Bone marrow (tissue), 2 donors: ENCODE measurements around the gene SCTR.

Source experiments
- DNase-seq, 2 donors: peaks; one replicate each; lab custom pipeline; 2025; lab: John Stamatoyannopoulos, UW

The SCTR gene

DNA sequence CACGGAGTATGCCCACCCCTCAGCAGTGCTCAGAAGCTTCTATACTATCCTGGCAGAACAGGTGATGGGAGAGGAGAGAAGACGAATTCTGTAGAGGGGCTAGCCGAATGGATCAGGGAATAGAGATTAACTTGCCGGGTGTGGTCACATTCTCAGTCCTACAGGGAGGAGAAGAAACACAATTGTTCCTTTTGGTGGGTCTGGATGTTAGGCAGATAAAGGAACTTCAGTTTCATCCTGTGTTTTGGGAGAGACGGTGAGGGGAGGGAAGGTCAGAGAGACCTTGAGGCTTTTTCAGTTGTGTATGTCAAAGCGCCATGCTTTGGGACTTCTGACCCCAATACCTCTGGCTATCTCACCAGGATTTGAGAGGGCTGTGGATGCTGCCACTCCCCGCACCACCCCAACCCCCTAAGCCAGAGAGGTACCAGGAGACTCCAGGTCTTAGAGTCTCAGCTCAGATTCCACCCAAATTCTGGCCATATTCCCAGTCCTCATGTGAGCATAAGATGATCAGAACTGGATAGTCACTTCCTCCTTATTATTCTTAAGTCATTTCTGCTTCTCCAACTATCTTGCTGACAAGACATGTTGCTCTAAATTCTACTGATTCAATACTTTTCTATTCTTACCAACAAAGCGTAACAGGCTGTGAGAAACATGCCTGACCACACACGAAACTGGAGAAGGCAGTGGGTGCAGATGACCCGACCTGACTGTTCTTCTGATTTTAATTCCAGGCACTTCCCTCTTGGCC, 94.9 kb downstream of the SCTR start:
- no peak for DNase-seq

DNA sequence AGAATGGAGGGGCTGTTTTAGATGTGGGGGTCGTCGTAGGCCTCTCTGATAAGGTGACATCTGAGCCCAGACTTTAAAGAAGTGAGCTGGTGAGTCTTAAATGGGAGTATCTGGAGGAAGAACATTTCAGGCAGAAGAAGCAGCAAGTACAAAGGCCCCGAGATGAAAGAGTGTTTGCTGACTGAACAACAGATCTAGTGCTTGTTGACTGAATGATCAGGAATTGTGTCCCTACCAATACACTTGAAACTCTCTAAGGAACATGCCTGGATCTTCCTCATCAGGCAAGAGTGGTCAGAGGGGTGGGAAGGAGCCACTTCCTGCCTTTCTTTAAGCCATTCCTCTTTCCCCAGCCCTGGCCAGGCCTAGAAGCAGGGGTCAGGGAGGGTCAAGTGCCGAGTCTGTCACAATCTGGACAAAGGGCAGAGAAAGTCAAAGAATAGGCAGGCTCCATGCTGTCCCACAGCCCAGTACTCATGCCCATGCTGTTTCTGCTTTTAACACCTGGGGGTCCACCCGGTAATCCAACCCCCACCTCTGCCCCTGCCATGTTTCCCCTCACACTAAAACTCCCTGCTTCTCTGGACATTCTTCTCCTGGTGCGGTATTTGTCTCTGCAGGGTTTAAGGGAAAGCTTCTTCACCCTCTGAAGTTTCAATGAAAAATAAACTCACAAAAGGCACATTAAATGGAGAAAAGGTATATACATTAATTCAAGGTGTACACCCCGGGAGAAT, 95.6 kb downstream of the SCTR start:
- no peak for DNase-seq

DNA sequence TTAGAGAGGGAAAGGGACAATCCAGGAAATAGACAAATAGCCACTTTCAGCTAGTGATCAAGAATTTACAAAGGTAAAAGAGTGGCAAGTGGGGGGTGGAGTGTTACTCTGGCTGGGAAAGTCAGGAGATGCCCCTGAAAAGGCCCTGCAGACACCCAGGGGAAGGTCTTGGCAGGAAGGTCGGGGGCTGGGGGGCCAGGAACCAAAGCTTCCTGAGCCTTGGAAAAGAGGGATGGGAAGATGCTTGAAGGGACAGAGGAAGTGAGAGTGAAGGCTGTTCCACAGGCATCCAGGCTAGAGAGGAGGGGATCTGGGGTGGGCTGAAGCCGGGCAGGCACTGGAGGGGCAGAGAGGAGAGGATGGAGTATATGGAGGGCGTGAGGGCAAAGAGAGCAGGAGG, 96.5 kb downstream of the SCTR start:
- DNase-seq: no peak

DNA sequence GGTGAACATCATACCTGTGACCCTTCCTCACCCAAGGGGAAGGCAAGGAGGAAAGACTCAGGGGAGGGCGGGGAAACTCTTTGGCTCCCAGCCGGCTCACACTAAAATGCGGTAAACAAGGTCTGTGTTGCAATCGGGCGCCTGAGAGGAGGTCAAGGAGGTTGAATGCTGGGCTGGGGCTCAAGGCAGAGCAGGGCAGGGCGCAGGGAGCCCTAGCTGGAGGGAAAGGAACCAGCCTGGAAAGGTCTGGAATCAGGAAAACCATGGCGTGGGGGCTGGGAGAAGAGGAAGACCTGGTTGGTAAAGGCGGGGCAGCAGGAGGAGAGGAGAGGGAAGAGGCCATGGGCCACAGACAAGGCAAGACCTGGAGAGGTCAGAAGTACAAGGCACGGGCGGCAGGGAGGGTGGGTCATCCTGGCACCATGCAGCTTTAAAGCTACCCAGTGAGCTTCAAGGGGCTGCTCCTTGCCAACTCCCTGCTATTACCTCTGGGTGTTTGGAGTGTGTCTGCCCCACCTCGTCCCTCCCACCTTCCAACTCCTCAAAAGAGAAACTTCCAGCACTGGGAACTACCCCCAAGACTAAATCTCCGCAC, 97.4 kb downstream of the SCTR start:
- DNase-seq: no peak

DNA sequence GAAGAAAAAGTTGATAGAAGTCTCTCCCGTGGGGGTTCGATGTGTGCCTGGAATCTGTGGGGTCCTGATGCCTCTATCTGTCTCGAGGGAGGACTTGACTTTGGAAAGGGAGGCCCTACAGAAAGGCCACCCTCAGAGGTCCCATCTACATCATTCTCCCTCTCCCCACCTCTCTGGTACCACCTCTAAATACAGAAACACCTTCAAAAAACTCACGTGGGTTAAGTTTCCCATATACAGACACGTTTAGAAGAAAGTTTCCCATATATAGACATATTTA, 97.9 kb downstream of the SCTR start:
- DNase-seq: no peak

DNA sequence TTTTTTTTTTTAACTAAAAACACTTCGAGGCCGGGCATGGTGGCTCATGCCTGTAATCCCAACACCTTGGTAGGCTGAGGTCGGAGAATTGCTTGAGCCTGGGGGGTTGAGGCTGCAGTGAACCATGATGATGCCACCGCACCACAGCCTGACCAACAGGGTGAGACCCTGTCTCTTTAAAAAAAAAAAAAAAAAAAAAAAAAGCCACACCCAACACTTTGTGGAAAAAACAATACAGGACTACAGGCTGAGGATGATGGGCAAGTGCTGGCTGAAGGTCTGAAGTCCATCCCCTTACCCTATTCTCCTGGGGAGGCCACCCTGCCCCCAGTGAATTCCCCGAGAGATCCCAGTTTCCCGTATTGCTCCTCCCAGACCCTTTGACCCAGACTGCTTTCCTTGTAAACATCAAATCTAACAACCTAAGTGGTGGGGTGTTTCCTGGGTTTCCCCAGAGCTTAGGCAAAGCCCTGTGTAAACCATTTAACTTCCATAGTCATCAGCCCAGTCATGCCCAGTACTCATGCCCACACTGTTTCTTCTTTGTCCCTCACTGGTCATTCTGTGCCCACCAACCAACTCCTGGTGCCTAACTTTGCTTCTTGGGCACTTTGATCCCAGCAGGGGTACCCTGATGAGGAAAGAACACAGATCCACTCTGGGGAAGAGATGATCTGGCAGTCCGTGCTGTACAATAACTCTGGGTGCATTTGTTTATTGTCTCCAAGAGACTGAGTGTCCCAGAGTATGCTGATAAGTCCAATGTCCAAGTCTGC, 98.5 kb downstream of the SCTR start:
- DNase-seq: no peak

DNA sequence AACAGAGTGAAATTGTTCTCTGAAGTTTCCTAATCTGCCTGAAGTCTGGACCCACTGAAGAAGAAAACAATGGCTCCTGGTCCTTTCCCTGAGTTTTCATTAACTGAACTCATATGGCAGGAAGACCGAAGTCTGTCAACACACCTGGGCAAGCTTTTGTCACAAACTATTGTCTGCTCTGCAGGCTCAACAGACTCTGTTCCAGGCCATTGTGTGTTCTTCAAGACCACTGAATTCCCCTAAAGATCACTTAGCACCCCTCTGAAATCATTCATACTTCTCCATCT, 99.2 kb downstream of the SCTR start:
- no peak for DNase-seq

DNA sequence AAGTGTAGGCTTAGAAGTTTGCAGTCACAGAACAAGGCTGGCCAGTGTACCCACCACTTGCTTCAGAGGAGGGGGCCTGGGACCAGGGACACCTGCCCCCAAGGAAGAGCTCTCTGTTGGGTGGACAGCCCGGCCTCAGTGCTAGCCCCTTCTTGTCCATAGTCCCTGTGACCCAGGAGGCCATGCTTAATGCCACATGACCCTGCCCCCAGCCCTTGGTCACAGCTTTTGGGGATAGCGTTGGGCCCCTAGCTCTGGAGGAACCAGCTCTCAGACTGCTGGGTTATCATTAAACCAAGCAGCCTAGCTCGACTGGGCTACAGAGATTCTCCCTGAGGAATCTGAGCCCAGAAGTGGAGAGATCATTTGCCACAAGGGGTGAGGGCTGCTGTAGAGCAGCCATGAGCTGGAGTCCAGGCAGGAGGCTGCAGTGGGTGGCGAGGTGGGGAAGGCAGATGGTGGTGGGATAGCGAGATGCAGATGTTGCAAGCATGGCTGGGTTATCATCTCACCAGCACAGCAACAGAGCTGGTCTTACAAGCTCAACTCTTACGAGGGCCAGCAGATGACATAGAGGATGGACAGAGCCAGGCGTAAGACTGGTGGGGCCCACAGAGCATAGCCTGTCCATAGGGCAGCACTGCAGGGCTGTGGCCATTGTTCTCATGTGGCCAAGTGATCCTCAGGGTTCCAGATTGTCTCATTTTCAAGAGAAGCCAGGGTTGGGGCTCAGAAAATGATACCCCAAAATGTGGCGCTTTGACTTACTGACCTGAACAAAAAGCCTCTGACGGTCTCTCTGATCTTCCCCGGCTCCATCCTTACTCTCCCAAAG, 99.8 kb downstream of the SCTR start:
- DNase-seq: no peak

DNA sequence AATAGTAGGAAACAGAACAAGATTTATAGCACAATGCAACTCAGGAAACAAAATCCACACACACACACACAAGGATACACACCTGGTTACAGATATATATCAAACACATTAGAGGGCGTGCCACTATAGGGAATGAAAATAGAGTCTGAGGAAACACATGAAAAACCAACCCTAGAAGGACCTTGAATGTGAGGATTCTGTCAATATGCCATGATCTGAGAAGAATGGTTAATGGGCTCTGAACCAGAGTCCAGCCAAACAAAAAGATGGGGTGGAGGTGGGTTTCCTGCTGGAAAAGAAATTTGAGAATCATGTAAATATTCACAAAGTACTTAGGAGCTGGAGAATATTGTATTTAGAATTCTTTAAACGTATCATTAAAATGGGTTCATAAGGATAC, 100.5 kb downstream of the SCTR start:
- no peak for DNase-seq

DNA sequence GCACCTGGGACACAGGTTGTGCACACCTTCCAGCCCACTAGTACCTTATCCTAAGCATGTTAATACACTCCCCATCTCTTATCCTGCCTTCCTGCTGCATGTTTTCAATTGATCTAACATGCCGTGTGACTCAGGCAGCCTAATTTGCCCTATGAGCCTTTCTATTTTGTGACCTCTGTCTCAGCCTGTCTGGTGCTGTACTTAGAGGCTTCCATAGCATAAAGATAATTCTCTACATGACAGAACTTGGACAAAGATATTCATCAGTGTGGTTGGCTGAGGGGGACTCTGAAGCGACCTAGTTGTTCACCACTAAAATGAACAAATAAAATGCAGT, 101.2 kb downstream of the SCTR start:
- no peak for DNase-seq

DNA sequence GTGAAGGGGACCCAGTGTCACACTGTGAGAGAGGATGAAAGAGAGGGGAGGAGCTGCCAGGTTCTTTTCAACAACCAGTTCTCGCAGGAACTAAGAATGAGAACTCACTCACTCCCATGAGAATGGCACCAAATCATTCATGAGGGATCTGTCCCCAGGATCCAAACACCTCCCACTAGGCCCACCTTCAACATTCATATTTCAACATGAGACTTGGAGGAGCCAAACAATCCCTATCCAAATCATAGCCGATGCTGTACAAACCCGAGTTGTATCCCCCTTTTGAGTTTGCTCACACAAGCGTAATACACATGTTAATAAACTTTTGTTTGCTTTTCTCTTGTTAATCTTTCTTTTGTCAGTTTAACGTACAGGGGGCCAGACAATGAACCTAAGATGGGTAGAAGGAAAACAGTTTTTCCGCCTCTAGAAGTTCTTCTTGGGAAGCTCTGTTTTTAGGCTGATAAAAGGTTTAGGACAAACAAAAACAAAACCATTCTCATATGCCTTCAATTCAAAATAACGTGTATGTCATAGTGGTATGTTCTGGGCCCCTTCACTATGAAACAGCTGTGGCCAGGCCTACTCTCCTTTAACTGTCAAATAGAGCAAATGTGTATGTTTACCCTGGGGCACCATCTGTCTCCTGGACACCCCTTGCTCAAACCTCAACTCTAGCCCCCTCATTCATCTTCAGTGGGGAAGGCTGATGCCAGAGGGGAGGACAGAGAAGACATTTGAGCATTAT, 101.7 kb downstream of the SCTR start:
- no peak for DNase-seq

DNA sequence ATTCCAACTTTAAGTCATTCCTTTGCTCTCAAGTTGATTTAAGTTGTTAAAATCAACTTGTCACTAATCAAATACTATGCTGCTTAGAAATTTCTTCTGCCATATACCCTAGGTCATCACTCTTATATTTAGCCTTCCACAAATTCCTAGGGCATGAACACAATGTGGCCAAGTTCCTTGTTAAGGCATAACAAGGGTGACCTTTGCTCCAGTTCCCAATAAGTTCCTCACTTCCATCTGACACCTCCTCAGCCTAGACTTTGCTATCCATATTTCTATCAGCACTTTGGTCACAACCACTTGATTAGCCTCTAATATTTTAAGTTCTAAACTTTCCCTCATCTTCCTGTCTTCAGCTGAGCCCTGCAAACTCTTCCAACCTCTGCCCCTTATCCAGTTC, 102.5 kb downstream of the SCTR start:
- no peak for DNase-seq

DNA sequence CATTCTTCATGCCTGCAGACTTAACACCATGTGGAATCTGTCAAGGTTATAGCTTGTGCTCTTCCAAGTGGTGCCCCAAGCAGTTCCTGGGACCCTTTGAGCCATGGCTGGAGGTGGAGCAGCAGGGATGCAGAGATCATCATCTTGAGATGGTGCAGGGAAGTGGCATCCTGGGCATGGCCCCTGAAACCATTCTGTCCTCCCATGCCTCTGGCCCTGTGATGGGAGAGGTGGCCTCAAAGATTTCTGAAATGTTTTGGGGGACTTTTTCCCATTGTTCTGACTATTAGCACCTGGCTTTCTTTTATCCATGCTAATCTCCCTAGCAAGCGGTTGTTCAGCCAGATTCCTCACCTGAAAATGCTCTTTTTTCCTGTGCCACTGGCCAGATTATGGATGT, 103.0 kb downstream of the SCTR start:
- no peak for DNase-seq

DNA sequence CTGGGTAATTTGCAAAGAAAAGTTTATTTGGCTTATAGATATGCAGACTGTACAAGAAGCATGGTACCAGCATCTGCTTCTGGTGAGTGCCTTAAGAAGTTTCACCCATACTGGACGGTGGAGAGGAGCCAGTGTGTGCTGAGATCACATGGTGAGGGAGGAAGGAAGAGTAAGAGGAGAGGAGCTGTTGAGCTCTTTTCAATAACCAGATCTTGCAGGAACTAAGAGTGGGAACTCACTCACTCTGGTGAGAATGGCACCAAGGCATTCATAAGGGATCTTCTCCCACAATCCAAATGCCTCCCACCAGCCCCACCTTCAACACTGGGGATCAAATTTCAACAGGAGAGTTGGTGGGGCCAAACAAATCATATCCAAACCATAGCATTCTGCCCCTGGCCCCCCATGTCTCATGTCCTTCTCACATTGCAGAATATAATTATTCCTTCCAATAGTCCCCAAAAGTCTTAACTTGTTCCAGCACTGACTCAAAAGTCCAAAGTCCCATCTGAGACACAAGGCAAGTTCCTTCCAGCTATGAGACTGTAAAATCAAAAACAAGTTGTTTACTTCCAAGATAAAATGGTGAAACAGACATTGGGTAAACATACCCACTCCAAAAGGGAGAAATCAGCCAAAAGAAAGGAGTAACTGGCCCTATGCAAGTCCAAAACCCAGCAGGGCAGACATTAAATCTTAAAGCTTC, 104.3 kb downstream of the SCTR start:
- DNase-seq: no peak

DNA sequence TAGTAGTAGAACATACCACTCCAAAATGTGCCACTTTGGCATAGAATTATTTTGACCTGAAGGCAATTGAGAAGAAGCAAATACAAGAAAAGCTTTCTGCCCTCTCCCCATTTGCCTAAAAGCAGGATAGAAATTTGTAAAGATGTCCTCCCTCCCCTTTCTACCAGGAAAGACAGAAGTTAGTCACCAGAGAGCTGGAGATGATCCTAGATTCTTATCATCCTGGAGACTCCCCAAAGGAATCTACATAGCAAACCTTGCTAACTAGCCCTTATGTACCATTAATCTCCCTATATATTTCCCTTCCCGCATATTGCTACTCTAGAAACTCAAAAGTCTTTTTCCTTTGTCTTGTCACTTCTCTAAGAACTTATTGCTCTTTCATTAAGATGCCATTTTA, 105.2 kb downstream of the SCTR start:
- DNase-seq: no peak

DNA sequence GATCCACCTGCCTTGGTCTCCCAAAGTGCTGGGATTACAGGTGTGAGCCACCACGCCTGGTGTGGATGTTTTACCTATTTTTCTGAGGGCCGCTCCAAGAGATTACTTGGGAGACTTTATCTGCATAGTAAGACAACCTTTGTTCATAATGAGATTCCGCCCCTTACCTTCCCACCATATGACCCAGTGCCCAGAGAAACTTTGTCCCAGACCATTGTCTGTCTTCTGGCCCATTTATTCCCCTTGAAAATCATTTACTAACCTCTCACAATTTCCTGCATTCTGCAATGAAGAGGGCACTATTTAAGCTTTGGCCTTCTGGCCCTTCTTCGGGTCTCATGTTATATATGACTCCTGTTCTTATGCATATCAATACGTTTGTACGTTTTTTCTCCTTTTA, 106.4 kb downstream of the SCTR start:
- no peak for DNase-seq

DNA sequence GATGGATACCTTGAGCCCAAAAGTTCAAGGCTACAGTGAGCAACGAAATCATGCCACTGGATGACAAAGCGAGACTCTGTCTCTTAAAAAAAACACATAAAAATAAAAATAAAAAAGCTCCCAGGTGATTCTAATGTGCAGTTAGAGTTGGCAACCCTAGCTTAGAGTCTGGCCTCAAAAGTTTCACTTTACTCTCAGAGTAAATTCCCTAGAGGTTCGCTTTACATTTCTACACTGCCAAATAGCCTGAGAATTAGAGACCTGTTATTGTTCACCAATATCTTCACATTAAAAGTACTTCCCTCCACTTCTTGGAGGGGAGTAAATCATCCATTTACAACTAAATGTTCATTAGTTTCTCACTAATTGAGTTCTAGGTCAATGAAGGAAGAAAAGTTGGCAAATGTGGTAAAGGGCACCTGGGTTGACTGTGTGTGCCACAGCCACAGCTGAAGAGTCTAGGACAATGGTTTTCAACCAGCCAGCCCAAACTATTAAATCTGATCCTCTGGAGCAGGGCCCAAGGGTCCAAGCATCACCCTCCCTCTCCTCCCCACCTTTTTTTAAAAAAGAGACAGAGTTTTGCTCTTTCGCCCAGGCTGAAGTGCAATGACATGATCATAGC, 107.9 kb downstream of the SCTR start:
- no peak for DNase-seq

DNA sequence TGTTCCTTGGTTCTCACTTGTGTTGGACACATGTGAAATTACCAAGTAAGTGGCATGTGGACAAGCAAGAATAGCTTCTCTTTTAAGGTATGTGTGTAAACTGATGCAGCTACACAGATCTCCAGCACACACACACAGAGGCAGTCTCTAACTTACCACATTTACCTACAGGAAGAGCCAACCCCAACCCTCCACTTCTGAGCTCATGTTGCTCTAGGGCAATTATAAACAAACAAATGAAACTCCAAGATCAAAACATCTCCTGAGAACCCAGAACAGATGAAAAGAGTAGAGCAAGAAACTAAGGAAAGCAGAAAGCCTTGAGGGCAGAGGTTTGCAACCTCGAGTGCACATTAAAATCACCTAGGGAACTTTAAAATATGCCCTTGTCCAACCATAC, 108.7 kb downstream of the SCTR start:
- DNase-seq: no peak

DNA sequence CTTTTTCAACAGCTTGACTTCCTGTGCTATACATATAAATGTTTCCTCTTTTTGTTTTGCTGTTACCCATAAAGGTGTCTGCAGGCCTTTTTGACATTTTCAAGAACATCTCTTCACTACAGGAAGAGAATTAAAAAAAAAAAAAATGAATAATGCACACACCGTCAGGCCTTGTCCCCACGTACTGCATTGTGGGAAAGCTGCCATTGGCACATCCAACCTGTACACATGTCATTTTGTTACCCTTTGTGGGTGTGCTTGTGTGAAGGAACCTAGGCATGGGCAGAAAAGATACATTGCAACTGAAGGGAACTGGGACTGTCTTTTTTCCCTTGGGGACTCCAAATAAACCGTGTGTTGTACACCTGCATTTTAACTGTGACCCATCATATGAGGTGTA, 109.4 kb downstream of the SCTR start:
- DNase-seq: no peak

DNA sequence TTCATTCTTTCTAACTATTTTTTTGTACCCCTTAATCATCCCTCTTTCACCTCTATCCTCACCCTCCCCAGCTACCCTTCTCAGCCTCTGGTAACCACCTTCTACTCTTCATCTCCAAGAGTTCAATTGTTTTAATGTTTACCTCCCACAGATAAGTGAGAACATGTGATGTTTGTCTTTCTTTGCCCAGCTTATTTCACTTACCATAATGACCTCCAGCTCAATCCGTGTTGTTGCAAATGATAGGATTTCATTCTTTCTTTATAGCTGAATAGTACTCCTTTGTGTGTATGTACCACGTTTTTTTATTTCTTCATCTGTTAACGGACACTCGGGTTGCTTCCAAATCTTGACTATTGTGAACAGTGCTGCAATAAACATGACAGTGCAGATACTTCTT, 114.8 kb downstream of the SCTR start:
- DNase-seq: no peak

DNA sequence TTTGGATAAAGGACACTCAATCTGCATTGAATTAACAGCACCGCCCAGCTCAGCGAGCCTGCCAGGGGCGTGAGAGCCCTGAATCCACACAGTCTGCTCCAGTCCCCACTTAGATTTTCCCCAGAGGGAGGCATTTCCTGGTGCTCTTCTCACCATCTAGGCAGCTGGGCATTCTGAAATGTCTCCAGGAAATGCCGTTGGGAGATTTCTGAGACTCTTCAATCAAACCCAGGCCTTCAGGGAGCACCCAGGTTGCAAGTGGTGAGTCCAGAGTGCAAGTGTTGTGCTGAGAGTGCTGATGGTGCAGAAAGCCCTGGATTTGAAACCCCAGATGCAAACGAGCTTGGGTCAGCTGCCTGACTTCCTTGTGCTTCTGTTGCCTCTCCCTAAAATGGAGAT, 116.1 kb downstream of the SCTR start:
- DNase-seq: no peak
